Neutrophil (primary cell): Measurements from ENCODE around the gene POU3F1.
A peak's percentile ranks its signal among the peaks of the same experiment; 100 is the strongest.

Experiments
- H3K27ac ChIP-seq: fragments of 200-600 bp; sonication (generic); 2 replicates; pipeline ENCODE4 v1.5.1; 2016; ENCODE audit warnings: mild to moderate bottlenecking, moderate library complexity
- H3K27me3 ChIP-seq: fragments of 200-600 bp; sonication (generic); 2 replicates; pipeline ENCODE4 v1.6.0; 2016; ENCODE audit warnings: mild to moderate bottlenecking
- H3K36me3 ChIP-seq: fragments of 200-600 bp; sonication (generic); 2 replicates; pipeline ENCODE4 v1.5.1; 2017
- H3K4me1 ChIP-seq, 2 experiments: fragments of 200-600 bp in 1 of 2; sonication (generic) in 1 of 2; 1 replicate in 1 of 2; 2 replicates in 1 of 2; pipeline versions ENCODE4 v1.5.1 to v1.6.1; 2013 to 2016; ENCODE audit warnings: low read depth in 1 of 2, low read length in 1 of 2, mild to moderate bottlenecking in 1 of 2, moderate library complexity in 1 of 2; ENCODE audit not compliant: control insufficient read depth in 1 of 2, insufficient read depth in 1 of 2
- H3K4me3 ChIP-seq, 2 experiments: fragments of 200-600 bp in 1 of 2; sonication (generic) in 1 of 2; 1 replicate in 1 of 2; 2 replicates in 1 of 2; pipeline ENCODE4 v1.5.1; 2013 to 2016; ENCODE audit warnings: low read depth in 1 of 2, low read length in 1 of 2, mild to moderate bottlenecking in 1 of 2, moderate library complexity in 1 of 2
- H3K9me3 ChIP-seq: fragments of 200-600 bp; sonication (generic); 2 replicates; pipeline ENCODE4 v1.5.1; 2016
- TF ChIP-seq, protein P1 (sequence below): fragments of 200-600 bp; sonication (generic); IDR thresholded peaks from 2 replicates; pipeline ENCODE4 v1.5.1; 2016; ENCODE audit warnings: antibody characterized with exemption

POU3F1 gene

DNA sequence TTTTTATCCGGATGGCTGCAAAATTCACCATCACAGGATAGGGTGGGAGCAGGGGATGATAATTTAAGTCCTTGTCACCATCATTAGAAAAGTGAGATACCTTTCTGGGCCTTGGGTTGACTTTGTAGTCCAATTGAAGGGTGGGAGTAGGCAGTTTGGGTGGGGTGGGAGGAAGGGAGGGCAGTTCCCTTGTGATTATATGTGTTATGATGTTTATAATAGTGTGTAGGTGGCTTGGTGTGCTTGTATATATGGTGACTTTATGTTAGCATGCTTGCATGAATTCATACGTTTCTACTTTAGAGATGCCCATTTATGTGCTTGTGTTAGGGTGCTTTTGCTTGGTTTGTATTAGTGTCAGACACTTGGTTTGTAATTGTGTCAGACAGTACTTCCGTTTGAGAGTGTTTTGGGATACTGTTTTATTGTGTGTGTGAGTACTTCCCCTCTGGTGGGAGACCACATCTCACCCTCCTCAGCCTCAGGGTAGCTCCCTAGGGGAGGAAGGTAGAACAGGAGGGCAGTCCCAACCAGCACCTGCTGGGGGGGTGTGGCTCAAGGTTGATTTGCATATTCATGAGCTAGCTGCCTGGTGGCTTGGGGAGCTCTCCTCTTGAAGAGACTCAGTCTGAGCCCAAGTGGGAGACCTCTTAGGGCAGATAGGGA is 6.3 kb upstream of the POU3F1 start:
- Histone ChIP-seq H3K9me3 (no peaks in the 10 kb centered on the region), H3K36me3 (no peaks in the 10 kb centered on the region), H3K4me1 (no peaks in the 10 kb centered on the region), H3K27ac (no peak overlapping the region), H3K4me3 (no peak overlapping the region), H3K27me3 (peaks cover 97% of the 10 kb centered on the region)
- TF ChIP-seq, protein P1, sequence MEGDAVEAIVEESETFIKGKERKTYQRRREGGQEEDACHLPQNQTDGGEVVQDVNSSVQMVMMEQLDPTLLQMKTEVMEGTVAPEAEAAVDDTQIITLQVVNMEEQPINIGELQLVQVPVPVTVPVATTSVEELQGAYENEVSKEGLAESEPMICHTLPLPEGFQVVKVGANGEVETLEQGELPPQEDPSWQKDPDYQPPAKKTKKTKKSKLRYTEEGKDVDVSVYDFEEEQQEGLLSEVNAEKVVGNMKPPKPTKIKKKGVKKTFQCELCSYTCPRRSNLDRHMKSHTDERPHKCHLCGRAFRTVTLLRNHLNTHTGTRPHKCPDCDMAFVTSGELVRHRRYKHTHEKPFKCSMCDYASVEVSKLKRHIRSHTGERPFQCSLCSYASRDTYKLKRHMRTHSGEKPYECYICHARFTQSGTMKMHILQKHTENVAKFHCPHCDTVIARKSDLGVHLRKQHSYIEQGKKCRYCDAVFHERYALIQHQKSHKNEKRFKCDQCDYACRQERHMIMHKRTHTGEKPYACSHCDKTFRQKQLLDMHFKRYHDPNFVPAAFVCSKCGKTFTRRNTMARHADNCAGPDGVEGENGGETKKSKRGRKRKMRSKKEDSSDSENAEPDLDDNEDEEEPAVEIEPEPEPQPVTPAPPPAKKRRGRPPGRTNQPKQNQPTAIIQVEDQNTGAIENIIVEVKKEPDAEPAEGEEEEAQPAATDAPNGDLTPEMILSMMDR = no peak

DNA sequence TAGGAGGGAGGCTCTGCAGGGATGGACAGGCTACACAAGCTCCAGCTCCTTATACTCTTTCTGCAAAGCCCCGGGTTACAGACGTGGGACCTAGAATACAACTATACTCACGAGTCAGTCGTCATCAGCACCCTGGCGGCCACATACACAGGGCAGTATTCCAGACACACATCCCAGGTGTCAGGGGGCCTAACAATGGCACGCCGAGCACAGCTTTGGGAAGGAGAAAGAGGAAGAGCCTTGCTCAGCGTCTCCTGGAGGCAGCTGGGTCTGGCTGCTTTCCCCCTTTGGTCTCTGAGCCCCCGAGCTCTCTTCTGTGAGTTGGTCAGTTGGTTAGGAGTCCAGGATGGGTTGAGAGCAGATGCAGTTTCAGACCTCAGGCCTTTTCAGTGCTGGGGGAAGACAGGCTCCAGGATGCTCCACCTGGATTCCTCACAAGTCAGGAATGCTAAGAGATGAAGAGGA is 4.5 kb upstream of the POU3F1 start:
- Histone ChIP-seq H3K27me3 (peaks cover 97% of the 10 kb centered on the region), H3K4me1 (peaks cover 0 to 9% of the 10 kb centered on the region in 2 experiments), H3K9me3 (no peaks in the 10 kb centered on the region), H3K27ac (no peak overlapping the region), H3K4me3 (no peak overlapping the region), H3K36me3 (no peaks in the 10 kb centered on the region)
- TF ChIP-seq, protein P1 = no peak

DNA sequence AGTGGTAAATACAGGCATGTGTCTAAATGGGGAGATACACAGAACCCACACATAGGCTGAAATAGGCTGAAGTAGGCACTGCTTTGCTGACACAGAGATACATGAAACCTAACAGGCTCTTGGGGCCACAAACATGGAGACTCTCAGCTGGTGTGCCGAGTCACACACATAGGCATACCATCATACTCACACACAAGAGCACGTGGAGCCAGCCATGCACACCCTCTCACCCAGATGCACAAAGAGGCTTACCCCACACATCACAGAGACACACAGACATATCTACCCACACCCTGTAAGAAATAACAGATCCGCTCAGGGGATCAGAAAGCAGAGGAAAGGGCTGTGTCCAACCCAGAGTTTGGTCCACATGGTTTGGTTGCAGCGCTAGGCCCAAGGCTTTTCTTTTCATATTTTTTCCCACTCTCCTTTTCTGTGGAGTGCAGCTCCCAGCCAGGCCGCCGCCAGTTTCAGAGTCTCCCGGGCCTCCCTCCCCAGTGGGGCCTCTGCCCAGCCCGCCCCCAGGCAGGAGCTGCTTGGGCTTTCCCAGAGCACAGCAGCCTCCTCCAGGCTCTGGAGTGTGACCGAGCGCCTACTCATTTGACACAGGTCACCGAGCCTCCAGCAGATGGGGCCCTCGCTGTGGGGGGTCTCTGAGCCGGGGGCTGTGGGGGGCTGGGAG is 3.9 kb upstream of the POU3F1 start:
- Histone ChIP-seq H3K4me3 (no peak overlapping the region), H3K27ac (no peak overlapping the region), H3K9me3 (no peaks in the 10 kb centered on the region), H3K27me3 (peaks cover 97% of the 10 kb centered on the region), H3K36me3 (no peaks in the 10 kb centered on the region), H3K4me1 (peaks cover 2 to 12% of the 10 kb centered on the region in 2 experiments)
- TF ChIP-seq, protein P1 = no peak

DNA sequence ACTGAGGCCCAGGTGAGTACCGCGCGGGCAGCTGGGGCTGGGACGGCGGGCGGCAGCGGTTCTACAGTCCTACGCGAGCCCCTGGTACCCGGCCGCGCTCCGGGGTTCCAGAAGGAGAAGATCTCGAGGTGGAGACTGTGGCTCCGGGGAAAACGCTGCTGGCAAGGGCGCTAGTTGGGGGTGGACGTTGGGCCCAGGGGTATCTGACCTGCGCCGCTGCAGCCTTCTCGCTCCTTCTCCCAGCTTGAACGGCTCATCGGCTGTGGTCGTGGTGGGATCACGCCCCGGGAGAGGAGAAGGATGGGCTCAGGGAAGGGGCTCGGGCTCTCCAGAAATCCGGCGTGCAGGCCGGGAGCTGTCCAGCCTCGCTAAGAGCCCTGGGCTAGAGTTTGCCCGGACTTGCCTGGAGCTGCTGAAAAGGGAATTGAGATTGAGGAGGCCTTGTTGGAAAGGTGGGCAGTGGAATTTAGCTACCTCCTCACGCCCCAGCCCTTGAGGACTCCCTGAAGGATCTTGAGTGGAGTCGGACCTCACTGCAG is 1.1 kb upstream of the POU3F1 start:
- peaks cover 100% of the 10 kb centered on the region for H3K27me3 ChIP-seq
- no peak overlapping the region for H3K27ac ChIP-seq
- H3K36me3 ChIP-seq = no peaks in the 10 kb centered on the region
- no peaks in the 10 kb centered on the region for H3K9me3 ChIP-seq
- peaks cover 11 to 26% of the 10 kb centered on the region in 2 experiments for H3K4me1 ChIP-seq
- no peak overlapping the region for H3K4me3 ChIP-seq
- TF ChIP-seq, protein P1 = no peak

DNA sequence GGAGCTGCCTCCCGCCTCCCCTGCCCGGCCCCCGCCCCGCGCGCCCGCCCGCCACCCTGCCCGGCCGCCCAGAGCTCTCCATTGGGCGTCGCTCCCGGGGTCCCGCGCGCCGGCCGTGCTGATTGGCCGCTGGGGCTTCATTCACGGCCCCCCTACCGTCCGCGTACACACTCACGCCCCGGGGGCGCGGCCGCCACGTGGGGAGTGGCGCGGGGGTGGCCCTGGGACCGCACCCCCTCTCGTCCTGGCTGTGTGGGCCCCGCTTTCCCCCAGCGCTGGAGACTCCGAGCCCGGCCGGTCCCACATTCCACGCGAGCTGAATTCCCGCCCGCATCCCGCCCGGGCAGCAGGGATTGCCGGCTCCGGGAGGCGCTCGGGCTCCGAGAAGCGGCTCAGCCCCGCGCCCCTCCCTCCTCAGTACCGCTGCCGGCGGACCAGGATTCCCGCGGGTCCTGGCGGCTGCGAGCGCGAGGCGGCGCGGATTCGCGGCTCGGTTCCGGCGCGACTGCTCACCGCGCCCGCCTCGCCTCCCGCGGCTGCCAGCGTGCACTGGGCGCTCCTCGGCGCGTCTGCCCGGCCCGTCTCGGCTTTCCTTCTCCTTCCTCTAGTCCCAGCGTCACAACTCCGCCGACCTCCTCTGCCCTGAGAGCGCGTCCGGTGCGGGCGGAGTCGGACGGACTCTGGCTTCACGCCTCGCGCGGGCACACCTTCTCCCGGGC is 450 bp upstream of the POU3F1 start:
- peak overlapping the region; percentile 40 to 65 for H3K4me3 ChIP-seq
- no peak overlapping the region for H3K27ac ChIP-seq
- H3K27me3 ChIP-seq = peaks cover 100% of the 10 kb centered on the region
- peaks cover 11 to 26% of the 10 kb centered on the region in 2 experiments for H3K4me1 ChIP-seq
- TF ChIP-seq, protein P1 = no peak
- no peaks in the 10 kb centered on the region for H3K9me3 ChIP-seq
- H3K36me3 ChIP-seq = no peaks in the 10 kb centered on the region
